Lung (tissue), 12 donors: ENCODE results near the gene NUP210. TPM values are rescaled to one million over a fixed set of nuclear protein-coding genes. Genes with fewer than 3 reads are reported as not detected.

ENCODE experiments used
- ATAC-seq: fragments of 200-7000 bp; cut with Tn5 transposase; one replicate; pipeline ENCODE4 v1.9.1; 2020; ENCODE audit warnings: moderate number of reproducible peaks; ENCODE audit not compliant: insufficient read depth, low FRiP score
- DNase-seq, 3 donors: peaks; one replicate each; pipeline ENCODE4 v3.0.0-alpha.2; 2013 to 2017
- H3K27ac ChIP-seq, 2 donors: one replicate each; pipeline ENCODE4 v1.5.1; 2013; ENCODE audit warnings: mild to moderate bottlenecking in 2 of 2, moderate library complexity in 2 of 2, control low read depth in 1 of 2, inconsistent platforms in 1 of 2, low read depth in 1 of 2, low read length in 1 of 2
- H3K27me3 ChIP-seq, 3 donors: one replicate each; pipeline ENCODE4 v1.5.1; 2013; ENCODE audit warnings: low read length in 2 of 3; ENCODE audit not compliant: control insufficient read depth in 3 of 3, insufficient read depth in 3 of 3
- H3K36me3 ChIP-seq, 4 donors: one replicate each; pipeline ENCODE4 v1.5.1; 2013; ENCODE audit warnings: low read length in 4 of 4, mild to moderate bottlenecking in 1 of 4, moderate library complexity in 1 of 4; ENCODE audit not compliant: control insufficient read depth in 4 of 4, insufficient read depth in 4 of 4
- H3K4me1 ChIP-seq, 5 donors: one replicate each; pipeline ENCODE4 v1.5.1; 2013; ENCODE audit warnings: low read length in 5 of 5, mild to moderate bottlenecking in 2 of 5, moderate library complexity in 1 of 5; ENCODE audit not compliant: control insufficient read depth in 5 of 5, insufficient read depth in 5 of 5
- H3K4me3 ChIP-seq: one replicate; pipeline ENCODE4 v1.5.1; 2013; ENCODE audit warnings: mild to moderate bottlenecking, control low read depth, moderate library complexity
- H3K9ac ChIP-seq, 2 donors: one replicate each; pipeline ENCODE4 v1.5.1; 2013; ENCODE audit warnings: low read length in 2 of 2, control low read depth in 1 of 2; ENCODE audit not compliant: insufficient read depth in 1 of 2
- H3K9me3 ChIP-seq, 4 donors: one replicate each; pipeline ENCODE4 v1.5.1; 2013; ENCODE audit warnings: low read length in 3 of 4, mild to moderate bottlenecking in 1 of 4, moderate library complexity in 1 of 4; ENCODE audit not compliant: control insufficient read depth in 4 of 4, insufficient read depth in 3 of 4
- CTCF ChIP-seq: IDR thresholded peaks from 2 replicates; pipeline ENCODE4 v1.5.1; 2012; ENCODE audit warnings: mild to moderate bottlenecking; ENCODE audit errors: control extremely low read depth, extremely low read depth
- WGBS, 2 donors: extraction: QIAGEN DNeasy Blood & Tissue Kit; methylation state at CpG; one replicate each; pipeline ENCODE4 v1.1.7; 2013; 5-methylcytosine and 5-hydroxymethylcytosine counted together
- polyA plus RNA-seq, 2 donors: library from polyadenylated mRNA; stranded (reverse); fragments of 200-250 nt; gene quantifications; one replicate each; pipeline ENCODE4 v1.2.1, GENCODE V29; 2013
- total RNA-seq, 2 donors: library from RNA; depleted of rRNA in 1 of 2; stranded (reverse); fragments of >200 nt in 1 of 2; gene quantifications; one replicate each; pipeline ENCODE4 v1.2.1, GENCODE V29; 2014 to 2021
- donor health status: control.
- donor health status: control.
- donor health status: Bipolar disorder and iron deficiency.
- donor health status: healthy.
- donor health status: DM: yes; HTN: yes; CAD: no.

The NUP210 gene
- total and polyA plus RNA-seq, 4 donors: 5.4 to 20.4 (median 10.5) TPM

- Histone ChIP-seq H3K27me3 (no peaks in the 10 kb centered on the region), H3K9me3 (no peaks in the 10 kb centered on the region), H3K4me1 (peaks cover 0 to 15% (median 0%) of the 10 kb centered on the region in 5 donors), H3K4me3 (no peak overlapping the region), H3K27ac (no peak overlapping the region), H3K9ac (no peak overlapping the region), H3K36me3 (peaks cover 0 to 25% (median 0%) of the 10 kb centered on the region in 4 donors)
- no peak for TF ChIP-seq CTCF
- DNase-seq: no peak
- WGBS, 2 donors: 87 to 95% methylated on average over 6 of the region's 6 CpGs
- no peak for ATAC-seq
Observed at GRCh38 chr3:13332740-13333139, 87.4 kb downstream of the NUP210 start.

GRCh38 chr3:13332158-13332557 lies 88.0 kb downstream of the NUP210 start:
- DNase-seq (peak in 1 of 3 donors; percentile 27), ATAC-seq (no peak)
- no peak overlapping the region for H3K9ac ChIP-seq
- H3K4me3 ChIP-seq: no peak overlapping the region
- no peak overlapping the region for H3K27ac ChIP-seq
- H3K27me3 ChIP-seq: no peaks in the 10 kb centered on the region
- WGBS, 2 donors: 80 to 89% methylated on average over 8 of the region's 8 CpGs
- H3K4me1 ChIP-seq: peaks cover 0 to 15% (median 0%) of the 10 kb centered on the region in 5 donors
- TF ChIP-seq CTCF: no peak
- no peaks in the 10 kb centered on the region for H3K9me3 ChIP-seq
- H3K36me3 ChIP-seq: peaks cover 0 to 29% (median 0%) of the 10 kb centered on the region in 4 donors

- no peak overlapping the region for H3K9ac ChIP-seq
- H3K4me1 ChIP-seq: peaks cover 0 to 8% (median 0%) of the 10 kb centered on the region in 5 donors
- H3K4me3 ChIP-seq: no peak overlapping the region
- WGBS, 2 donors: 95 to 97% methylated on average over 5 of the region's 5 CpGs
- H3K36me3 ChIP-seq: peaks cover 0 to 27% (median 0%) of the 10 kb centered on the region in 4 donors
- ATAC-seq (no peak), DNase-seq (no peak)
- H3K9me3 ChIP-seq: no peaks in the 10 kb centered on the region
- H3K27ac ChIP-seq: no peak overlapping the region
- H3K27me3 ChIP-seq: no peaks in the 10 kb centered on the region
- no peak for TF ChIP-seq CTCF
Observed at GRCh38 chr3:13329746-13330145, 90.4 kb downstream of the NUP210 start.

- Histone ChIP-seq H3K4me3 (no peak overlapping the region), H3K9ac (no peak overlapping the region), H3K27me3 (no peaks in the 10 kb centered on the region), H3K36me3 (peaks cover 0 to 35% (median 0%) of the 10 kb centered on the region in 4 donors), H3K9me3 (peaks cover 0 to 2% (median 0%) of the 10 kb centered on the region in 4 donors), H3K4me1 (no peaks in the 10 kb centered on the region), H3K27ac (no peak overlapping the region)
- ATAC-seq (no peak), DNase-seq (no peak)
- TF ChIP-seq CTCF: no peak
- 86 to 94% methylated on average over 7 of the region's 7 CpGs for WGBS, 2 donors
Observed at GRCh38 chr3:13325892-13326443, 94.2 kb downstream of the NUP210 start.
